Endothelial cell of umbilical vein (primary cell): ENCODE measurements around the gene FSTL1. TPM values are rescaled to one million over a fixed set of nuclear protein-coding genes. Genes with fewer than 3 reads are reported as not detected.

Source experiments
- BruUV-seq: library from RNA; stranded (reverse); fragments of 400-500 nt; replicated peaks from 2 replicates; lab custom pipeline; 2021; lab: Mats Ljungman, UMichigan
- CTCF ChIA-PET: fragments of 300-600, 350-600 bp; sonication (Branson Sonifier 250); formaldehyde crosslinking; loops from one replicate; lab custom pipeline; 2021; ENCODE audit warnings: antibody characterized with exemption, inconsistent platforms; lab: Charles Lee
- POLR2A ChIA-PET: fragments of 300-600, 350-600 bp; sonication (Branson Sonifier 250); formaldehyde crosslinking; loops from one replicate; lab custom pipeline; 2021; ENCODE audit warnings: antibody characterized with exemption, inconsistent platforms; lab: Charles Lee
- DNase-seq: peaks from one replicate; pipeline ENCODE4 v3.0.0-alpha.2; 2011; ENCODE audit warnings: low read depth, low spot score
- FAIRE-seq: peaks from 2 replicates; lab custom pipeline; 2011; peaks lifted over from hg19 to GRCh38; lab: Jason Lieb, UNC
- H2AFZ ChIP-seq: 2 replicates; pipeline ENCODE4 v1.6.0; 2012; ENCODE audit warnings: low read depth, low read length, control low read depth, inconsistent platforms
- H3K27ac ChIP-seq: 2 replicates; pipeline ENCODE4 v1.5.1; 2011; ENCODE audit warnings: low read depth, mild to moderate bottlenecking, control low read depth, low read length, moderate library complexity; ENCODE audit not compliant: insufficient read depth
- H3K27me3 ChIP-seq, 2 experiments: 2 replicates each; pipeline versions ENCODE4 v1.6.0 to v1.6.1; 2011; ENCODE audit warnings: low read length in 2 of 2, mixed read lengths in 1 of 2; ENCODE audit not compliant: control insufficient read depth in 2 of 2, insufficient read depth in 2 of 2
- H3K36me3 ChIP-seq, 2 experiments: 2 replicates in 1 of 2; 3 replicates in 1 of 2; pipeline ENCODE4 v1.5.1; 2011; ENCODE audit warnings: low read length in 2 of 2, mild to moderate bottlenecking in 1 of 2, moderate library complexity in 1 of 2; ENCODE audit not compliant: control insufficient read depth in 2 of 2, insufficient read depth in 2 of 2; ENCODE audit errors: extremely low read depth in 1 of 2
- H3K4me1 ChIP-seq: 3 replicates; pipeline ENCODE4 v1.5.1; 2011; ENCODE audit warnings: mild to moderate bottlenecking, low read length; ENCODE audit not compliant: control insufficient read depth, insufficient read depth; ENCODE audit errors: extremely low read depth
- H3K4me2 ChIP-seq: 2 replicates; pipeline ENCODE4 v1.6.1; 2011; ENCODE audit warnings: low read length, control low read depth, mixed read lengths; ENCODE audit not compliant: insufficient read depth
- H3K4me3 ChIP-seq, 3 experiments: fragments of 200-600 bp in 1 of 3; sonication (generic), shearing (Covaris generic) in 1 of 3; replicated peaks in 1 of 3; 2 replicates each; pipeline ENCODE4 v1.5.1; 2011 to 2016; ENCODE audit warnings: control low read depth in 3 of 3, low read length in 3 of 3, mild to moderate bottlenecking in 2 of 3, inconsistent platforms in 1 of 3, low read depth in 1 of 3, moderate library complexity in 1 of 3; ENCODE audit not compliant: insufficient read depth in 1 of 3
- H3K79me2 ChIP-seq: 2 replicates; pipeline ENCODE4 v1.6.0; 2012; ENCODE audit warnings: low read length, inconsistent platforms; ENCODE audit not compliant: control insufficient read depth, insufficient read depth
- H3K9ac ChIP-seq: replicated peaks from 2 replicates; pipeline ENCODE3; 2011; ENCODE audit warnings: low read length, control low read depth; ENCODE audit not compliant: insufficient read depth; ENCODE audit errors: extremely low read depth
- H3K9me1 ChIP-seq: replicated peaks from 3 replicates; pipeline ENCODE4 v1.6.0; 2011; ENCODE audit warnings: mild to moderate bottlenecking, low read length; ENCODE audit not compliant: control insufficient read depth, insufficient read depth; ENCODE audit errors: extremely low read depth
- H3K9me3 ChIP-seq: replicated peaks from 2 replicates; pipeline ENCODE4 v1.5.1; 2012; ENCODE audit warnings: low read length, inconsistent platforms; ENCODE audit not compliant: control insufficient read depth, insufficient read depth
- H4K20me1 ChIP-seq: replicated peaks from 2 replicates; pipeline ENCODE3; 2011; ENCODE audit warnings: mild to moderate bottlenecking, low read length; ENCODE audit not compliant: control insufficient read depth, insufficient read depth; ENCODE audit errors: extremely low read depth
- EZH2 ChIP-seq: IDR thresholded peaks from 2 replicates; pipeline ENCODE4 v1.6.1; 2012; ENCODE audit warnings: borderline replicate concordance, low read depth, mild to moderate bottlenecking, moderate library complexity, low read length, inconsistent platforms; ENCODE audit not compliant: severe bottlenecking
- FOS ChIP-seq: IDR thresholded peaks from 2 replicates; pipeline ENCODE4 v1.6.1; 2011; ENCODE audit warnings: mild to moderate bottlenecking, low read length, moderate library complexity, borderline replicate concordance; ENCODE audit not compliant: insufficient read depth
- GATA2 ChIP-seq: IDR thresholded peaks from 2 replicates; pipeline ENCODE4 v1.7.0; 2011; ENCODE audit warnings: low read depth, mild to moderate bottlenecking, moderate library complexity, mixed read lengths, low read length; ENCODE audit not compliant: insufficient read length, insufficient read depth
- JUN ChIP-seq: IDR thresholded peaks from 2 replicates; pipeline ENCODE4 v1.6.1; 2011; ENCODE audit warnings: borderline replicate concordance, low read depth; ENCODE audit not compliant: insufficient read length, insufficient read depth
- MYC ChIP-seq: IDR thresholded peaks from one replicate; pipeline ENCODE4 v1.6.1; 2011; ENCODE audit warnings: mild to moderate bottlenecking, low read depth, low read length
- POLR2A ChIP-seq: IDR thresholded peaks from 2 replicates; pipeline ENCODE4 v1.6.1; 2012; ENCODE audit warnings: low read depth, mild to moderate bottlenecking, control low read depth, low read length
- POLR2AphosphoS5 ChIP-seq: IDR thresholded peaks from 2 replicates; pipeline ENCODE4 v1.6.1; 2012; ENCODE audit warnings: low read depth, mild to moderate bottlenecking, control low read depth, low read length, moderate library complexity; ENCODE audit not compliant: insufficient read depth
- dilution Hi-C: fragments of 300-500 bp; cut with MboI; formaldehyde crosslinking; loops from one replicate; pipeline ENCODE4 v1.15.0; 2019; ENCODE audit warnings: low sequenced_read_pairs; ENCODE audit not compliant: extremely low pct_ligation_motif_present
- intact Hi-C: fragments of 100-400 bp; cut with micrococcal nuclease; formaldehyde crosslinking; loops from one replicate; pipeline ENCODE4 v1.10.0; 2022
- polyA plus RNA-seq, 4 experiments: library from polyadenylated mRNA; depleted of rRNA in 3 of 4; stranded (reverse) in 3 of 4; unstranded in 1 of 4; fragments of >200 nt; gene quantifications; 2 replicates each; pipeline versions ENCODE4 v1.2.1 to v1.2.3, GENCODE V29; 2011 to 2012; ENCODE audit warnings: missing spikeins in 1 of 4
- total RNA-seq: library from RNA; stranded (reverse); gene quantifications from 2 replicates; pipeline ENCODE4 v1.2.3, GENCODE V29; 2021
- TF ChIP-seq, protein P1 (sequence below): IDR thresholded peaks from 2 replicates; pipeline ENCODE4 v1.6.1; 2011; ENCODE audit not compliant: insufficient read depth, insufficient read length
- TF ChIP-seq, protein P2 (sequence below), 2 donors: IDR thresholded peaks; 1 replicate in 1 of 2; 2 replicates in 1 of 2; pipeline ENCODE4 v1.5.1; 2011; ENCODE audit warnings: low read length in 2 of 2, mild to moderate bottlenecking in 2 of 2, moderate library complexity in 2 of 2, control low read depth in 1 of 2, inconsistent platforms in 1 of 2, low read depth in 1 of 2; ENCODE audit not compliant: insufficient read depth in 1 of 2; ENCODE audit errors: extremely low read depth in 1 of 2

FSTL1 gene
- total and polyA plus RNA-seq, 2 donors (not counting 3 experiments of a cell fraction or from before 2014, with no cell fraction given): 235 to 562 TPM

DNA sequence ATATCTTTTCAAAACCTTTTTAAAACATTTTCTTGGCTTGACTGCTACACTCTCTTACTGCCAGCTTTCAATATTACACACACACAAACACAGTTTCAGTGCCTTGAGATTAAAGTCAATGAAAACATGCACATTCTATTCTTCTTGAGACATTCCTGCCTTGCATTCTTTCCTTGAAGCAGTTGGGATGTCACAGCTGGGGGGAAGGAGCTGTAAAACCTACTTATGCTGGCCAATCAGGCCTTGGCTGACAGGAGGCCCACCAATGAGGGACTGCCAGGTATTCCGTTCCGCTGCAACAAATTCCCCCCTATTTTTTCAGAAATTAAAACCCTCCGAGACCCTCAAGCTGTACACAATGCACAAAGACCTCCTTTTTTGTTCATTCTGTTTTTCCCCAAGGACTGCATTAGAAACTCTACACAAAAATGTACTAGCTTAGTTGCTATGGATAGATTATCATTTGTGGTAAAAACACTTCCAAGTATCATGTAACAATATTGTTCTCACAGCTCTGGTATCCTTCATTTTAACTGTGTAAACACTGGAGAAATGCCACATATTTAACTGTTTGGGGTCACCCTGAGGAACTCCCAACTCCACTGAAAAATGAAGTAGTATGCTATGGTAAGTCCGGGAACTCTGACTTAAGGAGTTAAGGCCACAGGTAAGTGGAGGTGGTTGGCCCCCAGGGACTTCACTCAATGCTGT lies 18.5 kb downstream of the FSTL1 start:
- TF ChIP-seq MYC (no peak), POLR2AphosphoS5 (no peak), FOS (no peak), EZH2 (no peak), GATA2 (no peak), POLR2A (no peak), JUN (no peak)
- TF ChIP-seq, protein P1, sequence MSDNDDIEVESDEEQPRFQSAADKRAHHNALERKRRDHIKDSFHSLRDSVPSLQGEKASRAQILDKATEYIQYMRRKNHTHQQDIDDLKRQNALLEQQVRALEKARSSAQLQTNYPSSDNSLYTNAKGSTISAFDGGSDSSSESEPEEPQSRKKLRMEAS: no peak
- TF ChIP-seq, protein P2, sequence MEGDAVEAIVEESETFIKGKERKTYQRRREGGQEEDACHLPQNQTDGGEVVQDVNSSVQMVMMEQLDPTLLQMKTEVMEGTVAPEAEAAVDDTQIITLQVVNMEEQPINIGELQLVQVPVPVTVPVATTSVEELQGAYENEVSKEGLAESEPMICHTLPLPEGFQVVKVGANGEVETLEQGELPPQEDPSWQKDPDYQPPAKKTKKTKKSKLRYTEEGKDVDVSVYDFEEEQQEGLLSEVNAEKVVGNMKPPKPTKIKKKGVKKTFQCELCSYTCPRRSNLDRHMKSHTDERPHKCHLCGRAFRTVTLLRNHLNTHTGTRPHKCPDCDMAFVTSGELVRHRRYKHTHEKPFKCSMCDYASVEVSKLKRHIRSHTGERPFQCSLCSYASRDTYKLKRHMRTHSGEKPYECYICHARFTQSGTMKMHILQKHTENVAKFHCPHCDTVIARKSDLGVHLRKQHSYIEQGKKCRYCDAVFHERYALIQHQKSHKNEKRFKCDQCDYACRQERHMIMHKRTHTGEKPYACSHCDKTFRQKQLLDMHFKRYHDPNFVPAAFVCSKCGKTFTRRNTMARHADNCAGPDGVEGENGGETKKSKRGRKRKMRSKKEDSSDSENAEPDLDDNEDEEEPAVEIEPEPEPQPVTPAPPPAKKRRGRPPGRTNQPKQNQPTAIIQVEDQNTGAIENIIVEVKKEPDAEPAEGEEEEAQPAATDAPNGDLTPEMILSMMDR (IDR thresholded peaks at IDR 0.05; ENCODE audit: extremely low read depth in 1 of 2, insufficient read depth in 1 of 2, low read depth in 1 of 2, low read length in 2 of 2): no peak
- ChIA-PET CTCF (interaction anchor here (0.5 to 24.8 kb wide), 5 partner anchors 11 to 504 kb away, joined by 3 to 367 read pairs (median 8); no protein-coding TSS in a partner anchor), POLR2A (no interaction called here)
- H3K27me3 ChIP-seq: no peaks in the 10 kb centered on the region
- BruUV-seq: no TSS peak
- no peak overlapping the region for H3K9ac ChIP-seq
- H4K20me1 ChIP-seq: no peaks in the 10 kb centered on the region
- no peaks in the 10 kb centered on the region for H3K9me3 ChIP-seq
- H3K36me3 ChIP-seq: peaks cover 2 to 11% of the 10 kb centered on the region in 2 experiments
- H3K27ac ChIP-seq: no peak overlapping the region
- no peak overlapping the region for H2AFZ ChIP-seq
- H3K4me2 ChIP-seq: no peak overlapping the region
- H3K9me1 ChIP-seq: no peaks in the 10 kb centered on the region
- no peak overlapping the region for H3K4me3 ChIP-seq
- dilution Hi-C loops: no loop called here
- no peak for FAIRE-seq
- no peak for DNase-seq
- H3K4me1 ChIP-seq: peaks cover 38% of the 10 kb centered on the region
- intact Hi-C loops: no loop called here
- H3K79me2 ChIP-seq: peaks cover 89% of the 10 kb centered on the region
